A673 (cell line): ENCODE measurements around the gene CBX1. TPM values are rescaled to one million over a fixed set of nuclear protein-coding genes. Genes with fewer than 3 reads are reported as not detected.

ENCODE experiments used
- BruUV-seq: library from RNA; stranded (reverse); fragments of 400-500 nt; replicated peaks from 2 replicates; lab custom pipeline; 2021; lab: Mats Ljungman, UMichigan
- CTCF ChIA-PET: fragments of 300-600 bp; sonication (Branson Sonifier 250); formaldehyde crosslinking; loops from one replicate; lab custom pipeline; 2022; ENCODE audit warnings: antibody characterized with exemption; lab: Charles Lee
- POLR2A ChIA-PET: fragments of 300-600 bp; sonication (Branson Sonifier 250); formaldehyde crosslinking; loops from one replicate; lab custom pipeline; 2022; ENCODE audit warnings: antibody characterized with exemption; ENCODE audit not compliant: low non-redundant PET; lab: Charles Lee
- DNase-seq: peaks from one replicate; pipeline ENCODE4 v3.0.0-alpha.2; 2015; ENCODE audit warnings: low spot score
- H3K27ac ChIP-seq: fragments of 200-600 bp; sonication (generic); 2 replicates; pipeline ENCODE4 v1.5.1; 2016; ENCODE audit warnings: mixed run types, low read depth, mild to moderate bottlenecking, mixed read lengths, antibody characterized with exemption, low read length; ENCODE audit not compliant: poor library complexity, severe bottlenecking
- H3K27me3 ChIP-seq: fragments of 200-600 bp; sonication (generic); replicated peaks from 2 replicates; pipeline ENCODE4 v1.6.1; 2017; ENCODE audit warnings: mixed run types, low read depth, mild to moderate bottlenecking, mixed read lengths, antibody characterized with exemption, low read length; ENCODE audit not compliant: insufficient read depth, poor library complexity
- H3K36me3 ChIP-seq: fragments of 200-600 bp; sonication (generic); 2 replicates; pipeline ENCODE4 v1.6.1; 2016; ENCODE audit warnings: mixed run types, mild to moderate bottlenecking, mixed read lengths, antibody characterized with exemption, low read length; ENCODE audit not compliant: insufficient read depth, poor library complexity, severe bottlenecking
- H3K4me1 ChIP-seq: fragments of 200-600 bp; sonication (generic); 2 replicates; pipeline ENCODE4 v1.6.1; 2017; ENCODE audit warnings: mixed run types, mild to moderate bottlenecking, mixed read lengths, antibody characterized with exemption, low read length; ENCODE audit not compliant: insufficient read depth, poor library complexity, severe bottlenecking
- H3K4me3 ChIP-seq: fragments of 200-600 bp; sonication (generic); 2 replicates; pipeline ENCODE4 v1.5.1; 2016; ENCODE audit warnings: low read depth, mixed run types, mild to moderate bottlenecking, mixed read lengths, low read length; ENCODE audit not compliant: poor library complexity, severe bottlenecking
- H3K9me3 ChIP-seq: fragments of 200-600 bp; sonication (generic); 2 replicates; pipeline ENCODE4 v1.6.1; 2016; ENCODE audit warnings: mixed run types, low read depth, mild to moderate bottlenecking, mixed read lengths, antibody characterized with exemption, low read length; ENCODE audit not compliant: poor library complexity, severe bottlenecking
- CTCF ChIP-seq: fragments of 300-800, 200-600 bp; sonication (generic); conservative IDR thresholded peaks from 2 replicates; pipeline ENCODE4 v1.5.1; 2017; ENCODE audit warnings: low read depth, mild to moderate bottlenecking, antibody characterized with exemption, low read length, moderate library complexity, mixed read lengths
- EZH2 ChIP-seq: fragments of 200-600 bp; sonication (generic); IDR thresholded peaks from 2 replicates; pipeline ENCODE4 v1.6.1; 2017; ENCODE audit warnings: borderline replicate concordance, low read depth, mild to moderate bottlenecking, mixed read lengths, antibody characterized with exemption, low read length; ENCODE audit not compliant: poor library complexity, severe bottlenecking
- intact Hi-C: fragments of 100-400 bp; cut with micrococcal nuclease; formaldehyde crosslinking; loops from one replicate; pipeline ENCODE4 v1.10.0; 2022; ENCODE audit not compliant: unreplicated experiment
- total RNA-seq: library from RNA; stranded (reverse); gene quantifications from 2 replicates; pipeline ENCODE4 v1.2.3, GENCODE V29; 2021

Gene CBX1
- total RNA-seq, 1 experiment from 2014 or later, result 121 TPM

GRCh38 chr17:48056879-48057278 lies 44.4 kb downstream of the CBX1 start:
- Histone ChIP-seq H3K27me3 (no peaks in the 10 kb centered on the region), H3K27ac (peak overlapping the region; percentile 98), H3K4me1 (peaks cover 46% of the 10 kb centered on the region), H3K36me3 (peaks cover 66% of the 10 kb centered on the region), H3K9me3 (no peaks in the 10 kb centered on the region), H3K4me3 (peak overlapping the region; percentile 32)
- intact Hi-C loops, result no loop called here
- TF ChIP-seq CTCF (no peak), EZH2 (no peak)
- ChIA-PET CTCF (interaction anchor here (0.5 kb wide), 1 partner anchor 110 kb away, joined by 3 read pairs; no protein-coding TSS in a partner anchor), POLR2A (interaction anchor here (0.5 kb wide), 1 partner anchor 13 kb away, joined by 3 read pairs; no protein-coding TSS in a partner anchor)
- DNase-seq, result no peak
- BruUV-seq, result no TSS peak

DNA sequence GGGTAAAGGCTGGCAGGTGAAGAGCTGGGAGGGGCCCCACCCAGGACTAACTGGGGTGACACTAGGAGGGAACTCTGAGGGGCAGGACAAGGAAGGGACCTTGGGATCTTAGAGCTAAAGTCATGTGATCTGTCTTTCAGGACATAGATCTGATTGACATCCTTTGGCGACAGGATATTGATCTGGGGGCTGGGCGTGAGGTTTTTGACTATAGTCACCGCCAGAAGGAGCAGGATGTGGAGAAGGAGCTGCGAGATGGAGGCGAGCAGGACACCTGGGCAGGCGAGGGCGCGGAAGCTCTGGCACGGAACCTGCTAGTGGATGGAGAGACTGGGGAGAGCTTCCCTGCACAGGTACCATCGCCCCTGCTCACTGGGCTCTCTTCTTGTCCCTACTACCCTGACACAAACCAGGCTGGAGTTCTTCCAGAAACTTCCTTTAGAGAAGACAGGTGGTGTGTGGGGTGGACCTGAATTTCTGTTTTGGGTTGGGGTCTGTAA lies 45.0 kb downstream of the CBX1 start:
- no peak for DNase-seq
- no peaks in the 10 kb centered on the region for H3K27me3 ChIP-seq
- H3K9me3 ChIP-seq, result no peaks in the 10 kb centered on the region
- H3K4me3 ChIP-seq, result peak overlapping the region; percentile 32
- intact Hi-C loops, result no loop called here
- BruUV-seq, result no TSS peak
- H3K4me1 ChIP-seq, result peaks cover 51% of the 10 kb centered on the region
- ChIA-PET CTCF (interaction anchor here (0.5 kb wide), 1 partner anchor 109 kb away, joined by 3 read pairs; no protein-coding TSS in a partner anchor), POLR2A (interaction anchor here (0.5 to 2.0 kb wide), 5 partner anchors 9 to 1248 kb away, joined by 3 to 10 read pairs (median 8); partner anchors contain the start of gene SNX11)
- H3K27ac ChIP-seq, result peak overlapping the region; percentile 98
- H3K36me3 ChIP-seq, result peaks cover 66% of the 10 kb centered on the region
- TF ChIP-seq EZH2 (no peak), CTCF (no peak)

GRCh38 chr17:48055531-48056245 lies 45.6 kb downstream of the CBX1 start:
- peak; percentile 82 for DNase-seq
- CTCF ChIA-PET, result interaction anchor here (0.5 to 1.7 kb wide), 3 partner anchors 11 to 204 kb away, joined by 3 to 7 read pairs (median 7); no protein-coding TSS in a partner anchor
- Histone ChIP-seq H3K27ac (peak overlapping the region; percentile 98), H3K4me3 (peak overlapping the region; percentile 38), H3K36me3 (peaks cover 68% of the 10 kb centered on the region), H3K27me3 (no peaks in the 10 kb centered on the region), H3K4me1 (peaks cover 58% of the 10 kb centered on the region), H3K9me3 (no peaks in the 10 kb centered on the region)
- TF ChIP-seq EZH2, result no peak
- no peak for TF ChIP-seq CTCF
- POLR2A ChIA-PET, result interaction anchor here (0.6 to 2.0 kb wide), 6 partner anchors 8 to 1247 kb away, joined by 5 to 14 read pairs (median 8); partner anchors contain the start of gene SNX11
- no TSS peak for BruUV-seq
- intact Hi-C loops, result no loop called here
